Endothelial cell of umbilical vein (primary cell): ENCODE data around the gene LEO1. TPM values are rescaled to one million over a fixed set of nuclear protein-coding genes. Genes with fewer than 3 reads are reported as not detected.

ENCODE experiments used
- BruUV-seq: library from RNA; stranded (reverse); fragments of 400-500 nt; replicated peaks from 2 replicates; lab custom pipeline; 2021; lab: Mats Ljungman, UMichigan
- CTCF ChIA-PET: fragments of 300-600, 350-600 bp; sonication (Branson Sonifier 250); formaldehyde crosslinking; loops from one replicate; lab custom pipeline; 2021; ENCODE audit warnings: antibody characterized with exemption, inconsistent platforms; lab: Charles Lee
- POLR2A ChIA-PET: fragments of 300-600, 350-600 bp; sonication (Branson Sonifier 250); formaldehyde crosslinking; loops from one replicate; lab custom pipeline; 2021; ENCODE audit warnings: antibody characterized with exemption, inconsistent platforms; lab: Charles Lee
- DNase-seq: peaks from one replicate; pipeline ENCODE4 v3.0.0-alpha.2; 2011; ENCODE audit warnings: low read depth, low spot score
- FAIRE-seq: peaks from 2 replicates; lab custom pipeline; 2011; peaks lifted over from hg19 to GRCh38; lab: Jason Lieb, UNC
- H2AFZ ChIP-seq: 2 replicates; pipeline ENCODE4 v1.6.0; 2012; ENCODE audit warnings: low read depth, low read length, control low read depth, inconsistent platforms
- H3K27ac ChIP-seq: 2 replicates; pipeline ENCODE4 v1.5.1; 2011; ENCODE audit warnings: low read depth, mild to moderate bottlenecking, control low read depth, low read length, moderate library complexity; ENCODE audit not compliant: insufficient read depth
- H3K27me3 ChIP-seq, 2 experiments: 2 replicates each; pipeline versions ENCODE4 v1.6.0 to v1.6.1; 2011; ENCODE audit warnings: low read length in 2 of 2, mixed read lengths in 1 of 2; ENCODE audit not compliant: control insufficient read depth in 2 of 2, insufficient read depth in 2 of 2
- H3K36me3 ChIP-seq, 2 experiments: 2 replicates in 1 of 2; 3 replicates in 1 of 2; pipeline ENCODE4 v1.5.1; 2011; ENCODE audit warnings: low read length in 2 of 2, mild to moderate bottlenecking in 1 of 2, moderate library complexity in 1 of 2; ENCODE audit not compliant: control insufficient read depth in 2 of 2, insufficient read depth in 2 of 2; ENCODE audit errors: extremely low read depth in 1 of 2
- H3K4me1 ChIP-seq: 3 replicates; pipeline ENCODE4 v1.5.1; 2011; ENCODE audit warnings: mild to moderate bottlenecking, low read length; ENCODE audit not compliant: control insufficient read depth, insufficient read depth; ENCODE audit errors: extremely low read depth
- H3K4me2 ChIP-seq: 2 replicates; pipeline ENCODE4 v1.6.1; 2011; ENCODE audit warnings: low read length, control low read depth, mixed read lengths; ENCODE audit not compliant: insufficient read depth
- H3K4me3 ChIP-seq, 3 experiments: fragments of 200-600 bp in 1 of 3; sonication (generic), shearing (Covaris generic) in 1 of 3; replicated peaks in 1 of 3; 2 replicates each; pipeline ENCODE4 v1.5.1; 2011 to 2016; ENCODE audit warnings: control low read depth in 3 of 3, low read length in 3 of 3, mild to moderate bottlenecking in 2 of 3, inconsistent platforms in 1 of 3, low read depth in 1 of 3, moderate library complexity in 1 of 3; ENCODE audit not compliant: insufficient read depth in 1 of 3
- H3K79me2 ChIP-seq: 2 replicates; pipeline ENCODE4 v1.6.0; 2012; ENCODE audit warnings: low read length, inconsistent platforms; ENCODE audit not compliant: control insufficient read depth, insufficient read depth
- H3K9ac ChIP-seq: replicated peaks from 2 replicates; pipeline ENCODE3; 2011; ENCODE audit warnings: low read length, control low read depth; ENCODE audit not compliant: insufficient read depth; ENCODE audit errors: extremely low read depth
- H3K9me1 ChIP-seq: replicated peaks from 3 replicates; pipeline ENCODE4 v1.6.0; 2011; ENCODE audit warnings: mild to moderate bottlenecking, low read length; ENCODE audit not compliant: control insufficient read depth, insufficient read depth; ENCODE audit errors: extremely low read depth
- H3K9me3 ChIP-seq: replicated peaks from 2 replicates; pipeline ENCODE4 v1.5.1; 2012; ENCODE audit warnings: low read length, inconsistent platforms; ENCODE audit not compliant: control insufficient read depth, insufficient read depth
- H4K20me1 ChIP-seq: replicated peaks from 2 replicates; pipeline ENCODE3; 2011; ENCODE audit warnings: mild to moderate bottlenecking, low read length; ENCODE audit not compliant: control insufficient read depth, insufficient read depth; ENCODE audit errors: extremely low read depth
- CTCF ChIP-seq, 2 donors: IDR thresholded peaks; 1 replicate in 1 of 2; 2 replicates in 1 of 2; pipeline ENCODE4 v1.5.1; 2011; ENCODE audit warnings: low read length in 2 of 2, mild to moderate bottlenecking in 2 of 2, moderate library complexity in 2 of 2, control low read depth in 1 of 2, inconsistent platforms in 1 of 2, low read depth in 1 of 2; ENCODE audit not compliant: insufficient read depth in 1 of 2; ENCODE audit errors: extremely low read depth in 1 of 2
- EZH2 ChIP-seq: IDR thresholded peaks from 2 replicates; pipeline ENCODE4 v1.6.1; 2012; ENCODE audit warnings: borderline replicate concordance, low read depth, mild to moderate bottlenecking, moderate library complexity, low read length, inconsistent platforms; ENCODE audit not compliant: severe bottlenecking
- FOS ChIP-seq: IDR thresholded peaks from 2 replicates; pipeline ENCODE4 v1.6.1; 2011; ENCODE audit warnings: mild to moderate bottlenecking, low read length, moderate library complexity, borderline replicate concordance; ENCODE audit not compliant: insufficient read depth
- GATA2 ChIP-seq: IDR thresholded peaks from 2 replicates; pipeline ENCODE4 v1.7.0; 2011; ENCODE audit warnings: low read depth, mild to moderate bottlenecking, moderate library complexity, mixed read lengths, low read length; ENCODE audit not compliant: insufficient read length, insufficient read depth
- JUN ChIP-seq: IDR thresholded peaks from 2 replicates; pipeline ENCODE4 v1.6.1; 2011; ENCODE audit warnings: borderline replicate concordance, low read depth; ENCODE audit not compliant: insufficient read length, insufficient read depth
- MAX ChIP-seq: IDR thresholded peaks from 2 replicates; pipeline ENCODE4 v1.6.1; 2011; ENCODE audit not compliant: insufficient read depth, insufficient read length
- MYC ChIP-seq: IDR thresholded peaks from one replicate; pipeline ENCODE4 v1.6.1; 2011; ENCODE audit warnings: mild to moderate bottlenecking, low read depth, low read length
- POLR2A ChIP-seq: IDR thresholded peaks from 2 replicates; pipeline ENCODE4 v1.6.1; 2012; ENCODE audit warnings: low read depth, mild to moderate bottlenecking, control low read depth, low read length
- POLR2AphosphoS5 ChIP-seq: IDR thresholded peaks from 2 replicates; pipeline ENCODE4 v1.6.1; 2012; ENCODE audit warnings: low read depth, mild to moderate bottlenecking, control low read depth, low read length, moderate library complexity; ENCODE audit not compliant: insufficient read depth
- dilution Hi-C: fragments of 300-500 bp; cut with MboI; formaldehyde crosslinking; loops from one replicate; pipeline ENCODE4 v1.15.0; 2019; ENCODE audit warnings: low sequenced_read_pairs; ENCODE audit not compliant: extremely low pct_ligation_motif_present
- intact Hi-C: fragments of 100-400 bp; cut with micrococcal nuclease; formaldehyde crosslinking; loops from one replicate; pipeline ENCODE4 v1.10.0; 2022
- polyA plus RNA-seq, 4 experiments: library from polyadenylated mRNA; depleted of rRNA in 3 of 4; stranded (reverse) in 3 of 4; unstranded in 1 of 4; fragments of >200 nt; gene quantifications; 2 replicates each; pipeline versions ENCODE4 v1.2.1 to v1.2.3, GENCODE V29; 2011 to 2012; ENCODE audit warnings: missing spikeins in 1 of 4
- total RNA-seq: library from RNA; stranded (reverse); gene quantifications from 2 replicates; pipeline ENCODE4 v1.2.3, GENCODE V29; 2021

Gene LEO1
- total and polyA plus RNA-seq, 2 donors (not counting 3 experiments of a cell fraction or from before 2014, with no cell fraction given), result 1.3 to 28.0 TPM

GRCh38 chr15:51952805-51953204, 18.8 kb downstream of the LEO1 start:
- H2AFZ ChIP-seq, result no peak overlapping the region
- DNase-seq (no peak), FAIRE-seq (no peak)
- H3K27ac ChIP-seq, result no peak overlapping the region
- no TSS peak for BruUV-seq
- no peak overlapping the region for H3K4me2 ChIP-seq
- no peaks in the 10 kb centered on the region for H3K4me1 ChIP-seq
- ChIA-PET POLR2A (no interaction called here), CTCF (no interaction called here)
- dilution Hi-C loops, result no loop called here
- H3K9me1 ChIP-seq, result no peaks in the 10 kb centered on the region
- intact Hi-C loops, result no loop called here
- no peak overlapping the region for H3K4me3 ChIP-seq
- H3K79me2 ChIP-seq, result no peaks in the 10 kb centered on the region
- H3K9ac ChIP-seq, result no peak overlapping the region
- H3K27me3 ChIP-seq, result no peaks in the 10 kb centered on the region
- H3K36me3 ChIP-seq, result peaks cover 27 to 34% of the 10 kb centered on the region in 2 experiments
- H4K20me1 ChIP-seq, result no peaks in the 10 kb centered on the region
- H3K9me3 ChIP-seq, result no peaks in the 10 kb centered on the region
- TF ChIP-seq POLR2AphosphoS5, result no peak
- TF ChIP-seq EZH2, result no peak
- TF ChIP-seq MAX, result no peak
- TF ChIP-seq POLR2A, result no peak
- TF ChIP-seq FOS, result no peak
- no peak for TF ChIP-seq GATA2
- TF ChIP-seq CTCF (IDR thresholded peaks at IDR 0.05; ENCODE audit: extremely low read depth in 1 of 2, insufficient read depth in 1 of 2, low read depth in 1 of 2, low read length in 2 of 2), result no peak
- no peak for TF ChIP-seq JUN
- TF ChIP-seq MYC, result no peak
